Measurements from ENCODE around the gene THAP7.

The THAP7 gene

GRCh38 chr22:20957683-20958431 lies 44.1 kb downstream of the THAP7 start:
- peak overlapping the region; percentile 41 to 67 for H3K27ac Mint-ChIP-seq
- peaks cover 40% of the 10 kb centered on the region for H3K4me1 Mint-ChIP-seq
- DNase-seq (no peak), ATAC-seq (peak; percentile 41)
- peak overlapping the region; percentile 71 to 83 for H3K4me3 Mint-ChIP-seq
- peaks cover 41% of the 10 kb centered on the region for H3K27me3 Mint-ChIP-seq
- no peaks in the 10 kb centered on the region for H3K9me3 Mint-ChIP-seq

GRCh38 chr22:20957102-20957682 lies 44.7 kb downstream of the THAP7 start:
- DNase-seq = no peak
- H3K27ac Mint-ChIP-seq = peak overlapping the region in 1 of 2 donors; percentile 12

GRCh38 chr22:20956258-20957101 lies 45.4 kb downstream of the THAP7 start:
- ATAC-seq (no peak), DNase-seq (no peak)
- Mint-ChIP-seq H3K4me3 (peak overlapping the region; percentile 46 to 66), H3K9me3 (no peaks in the 10 kb centered on the region), H3K27ac (peak overlapping the region in 1 of 2 donors; percentile 27), H3K27me3 (peaks cover 41% of the 10 kb centered on the region), H3K4me1 (peaks cover 31% of the 10 kb centered on the region)

More at GRCh38 chr22:20957102-20957682, 44.7 kb downstream of the THAP7 start:
- Mint-ChIP-seq H3K9me3 (no peaks in the 10 kb centered on the region), H3K27me3 (peaks cover 41% of the 10 kb centered on the region), H3K4me3 (peak overlapping the region; percentile 71 to 83), H3K4me1 (peaks cover 38% of the 10 kb centered on the region)
- peak; percentile 34 for ATAC-seq

- DNase-seq (no peak), ATAC-seq (no peak)
- peaks cover 38% of the 10 kb centered on the region for H3K27me3 Mint-ChIP-seq
- no peaks in the 10 kb centered on the region for H3K9me3 Mint-ChIP-seq
- H3K4me1 Mint-ChIP-seq = peaks cover 30% of the 10 kb centered on the region
- H3K4me3 Mint-ChIP-seq = no peak overlapping the region
- H3K27ac Mint-ChIP-seq = no peak overlapping the region
Observed at GRCh38 chr22:20955548-20955947, 46.4 kb downstream of the THAP7 start.

- Mint-ChIP-seq H3K9me3 (no peaks in the 10 kb centered on the region), H3K27ac (no peak overlapping the region), H3K4me3 (no peak overlapping the region), H3K4me1 (peaks cover 43% of the 10 kb centered on the region), H3K27me3 (peaks cover 30% of the 10 kb centered on the region)
- DNase-seq (no peak), ATAC-seq (no peak)
Observed at GRCh38 chr22:20953668-20954500, 48.0 kb downstream of the THAP7 start.

- Mint-ChIP-seq H3K4me1 (peaks cover 49% of the 10 kb centered on the region), H3K9me3 (no peaks in the 10 kb centered on the region), H3K4me3 (no peak overlapping the region), H3K27me3 (peaks cover 24% of the 10 kb centered on the region), H3K27ac (no peak overlapping the region)
- ATAC-seq (no peak), DNase-seq (no peak)
Observed at GRCh38 chr22:20953342-20953608, 48.6 kb downstream of the THAP7 start.

- H3K27me3 Mint-ChIP-seq = peaks cover 18% of the 10 kb centered on the region
- DNase-seq = no peak
- H3K4me1 Mint-ChIP-seq = peaks cover 49% of the 10 kb centered on the region
- no peak overlapping the region for H3K4me3 Mint-ChIP-seq
- ATAC-seq = no peak
- no peaks in the 10 kb centered on the region for H3K9me3 Mint-ChIP-seq
- no peak overlapping the region for H3K27ac Mint-ChIP-seq
Observed at GRCh38 chr22:20952544-20953341, 49.2 kb downstream of the THAP7 start.

- Mint-ChIP-seq H3K9me3 (no peaks in the 10 kb centered on the region), H3K27me3 (peaks cover 10% of the 10 kb centered on the region), H3K27ac (no peak overlapping the region), H3K4me1 (peaks cover 44% of the 10 kb centered on the region), H3K4me3 (no peak overlapping the region)
- ATAC-seq = no peak
- no peak for DNase-seq
Observed at GRCh38 chr22:20951932-20952380, 50.0 kb downstream of the THAP7 start.

GRCh38 chr22:20951151-20951931 lies 50.6 kb downstream of the THAP7 start:
- Mint-ChIP-seq H3K9me3 (no peaks in the 10 kb centered on the region), H3K27ac (no peak overlapping the region), H3K4me1 (peaks cover 43% of the 10 kb centered on the region), H3K27me3 (peaks cover 4% of the 10 kb centered on the region), H3K4me3 (no peak overlapping the region)
- ATAC-seq (no peak), DNase-seq (no peak)

GRCh38 chr22:20949698-20950183 lies 52.2 kb downstream of the THAP7 start:
- peaks cover 56% of the 10 kb centered on the region for H3K4me1 Mint-ChIP-seq
- H3K9me3 Mint-ChIP-seq = no peaks in the 10 kb centered on the region
- H3K4me3 Mint-ChIP-seq = no peak overlapping the region
- H3K27me3 Mint-ChIP-seq = no peaks in the 10 kb centered on the region
- no peak for DNase-seq
- ATAC-seq = no peak
- H3K27ac Mint-ChIP-seq = peak overlapping the region in 1 of 2 donors; percentile 83

All from stimulated activated naive CD8-positive, alpha-beta T cell treated with anti-CD3 and anti-CD28 coated beads, Interleukin-15, amount 100 ng/mL, for 72 hours (primary cell).